Testis (tissue), 2 donors: ENCODE data around the gene FLT4.

Experiments
- CTCF ChIP-seq, 3 experiments: fragments of 450-650 bp in 2 of 3; fragments of 200-600 bp in 1 of 3; sonication (generic) in 1 of 3; IDR thresholded peaks; one replicate each; pipeline ENCODE4 v1.5.1; 2016 to 2019; ENCODE audit warnings: antibody characterized with exemption in 3 of 3, mild to moderate bottlenecking in 2 of 3, moderate library complexity in 1 of 3
- POLR2A ChIP-seq: fragments of 450-650 bp; IDR thresholded peaks from one replicate; pipeline ENCODE4 v1.6.1; 2017; ENCODE audit warnings: antibody characterized with exemption, mild to moderate bottlenecking, moderate library complexity

- no peak for TF ChIP-seq POLR2A
- no peak for TF ChIP-seq CTCF (IDR thresholded peaks at IDR 0.05)
Measured at GRCh38 chr5:180558232-180558631, 91.2 kb downstream of the FLT4 start.
